Measurements from ENCODE around the gene SLFN13. TPM values are rescaled to one million over a fixed set of nuclear protein-coding genes. Genes with fewer than 3 reads are reported as not detected.
"Not testable (repeated sequence)": the region's sequence is repeated elsewhere in the genome, so short reads cannot be mapped to it uniquely, and the experiment has no call there.

Gene SLFN13
- polyA plus RNA-seq, 1 donor: 7.4 TPM

DNA sequence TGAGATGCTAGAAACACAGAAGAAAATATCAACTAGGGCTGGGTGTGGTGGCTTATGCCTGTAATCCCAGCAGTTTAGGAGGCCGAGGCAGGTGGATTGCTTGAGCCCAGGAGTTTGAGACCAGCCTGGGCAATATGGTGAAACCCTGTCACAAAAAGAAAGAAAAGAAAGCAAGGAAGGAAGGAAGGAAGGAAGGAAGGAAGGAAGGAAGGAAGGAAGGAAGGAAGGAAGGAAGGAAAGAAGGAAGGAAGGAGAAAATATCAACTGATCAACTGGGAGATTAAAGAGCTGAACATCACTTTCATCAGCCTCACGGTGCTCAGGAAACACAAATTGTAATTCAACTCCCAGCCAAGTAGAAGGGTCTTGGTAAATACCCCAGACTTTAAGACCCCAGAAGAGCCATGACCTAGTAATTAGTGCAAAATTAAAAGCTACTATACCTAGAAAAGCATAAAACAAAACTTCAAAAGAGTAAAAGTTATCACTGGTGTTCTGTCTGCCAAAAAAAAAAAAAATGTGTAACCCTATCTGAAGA, 27.8 kb upstream of the SLFN13 start:
- Histone ChIP-seq H3K4me1 (ENCODE audit: control insufficient read depth, insufficient read depth, low read length) (no peaks in the 10 kb centered on the region), H3K9me3 (ENCODE audit: control insufficient read depth, low read depth, low read length) (no peaks in the 10 kb centered on the region), H3K4me3 (ENCODE audit: low read length) (no peak overlapping the region), H3K27ac (ENCODE audit: low read length) (no peak overlapping the region), H3K27me3 (ENCODE audit: control insufficient read depth, insufficient read depth, low read length) (peaks cover 21% of the 10 kb centered on the region), H3K36me3 (ENCODE audit: control insufficient read depth, insufficient read depth, low read length) (no peaks in the 10 kb centered on the region)
- DNase-seq: no peak
- WGBS (ENCODE audit: insufficient coverage, low lambda C conversion rate): no CpG with 5 or more reads among the region's 2 CpGs

DNA sequence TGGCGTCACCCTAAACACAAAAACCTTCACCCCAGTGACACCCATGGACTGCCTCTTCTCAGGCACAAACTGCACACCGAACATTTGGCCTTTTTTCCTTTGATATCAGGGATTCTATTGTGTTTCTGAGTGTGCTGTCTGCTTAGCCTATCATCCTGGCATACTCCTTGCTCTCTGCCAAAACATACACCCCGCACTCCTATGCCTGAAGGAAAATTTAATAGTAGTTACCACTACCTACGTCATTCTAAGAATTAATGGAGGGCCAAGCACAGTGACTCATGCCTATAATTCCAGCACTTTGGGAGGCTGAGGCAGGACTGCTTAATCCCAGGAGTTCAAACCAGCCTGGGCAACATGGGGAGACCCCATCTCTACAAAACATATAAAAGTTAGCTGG, 19.9 kb upstream of the SLFN13 start:
- H3K27ac ChIP-seq (ENCODE audit: low read length): no peak overlapping the region
- H3K27me3 ChIP-seq (ENCODE audit: control insufficient read depth, insufficient read depth, low read length): peaks cover 17% of the 10 kb centered on the region
- no peak for DNase-seq
- no peak overlapping the region for H3K4me3 ChIP-seq (ENCODE audit: low read length)
- no peaks in the 10 kb centered on the region for H3K4me1 ChIP-seq (ENCODE audit: control insufficient read depth, insufficient read depth, low read length)
- H3K9me3 ChIP-seq (ENCODE audit: control insufficient read depth, low read depth, low read length): no peaks in the 10 kb centered on the region
- H3K36me3 ChIP-seq (ENCODE audit: control insufficient read depth, insufficient read depth, low read length): no peaks in the 10 kb centered on the region
- 100% methylated on average over 1 of the region's 4 CpGs for whole genome bisulfite sequencing (ENCODE audit: insufficient coverage, low lambda C conversion rate)

DNA sequence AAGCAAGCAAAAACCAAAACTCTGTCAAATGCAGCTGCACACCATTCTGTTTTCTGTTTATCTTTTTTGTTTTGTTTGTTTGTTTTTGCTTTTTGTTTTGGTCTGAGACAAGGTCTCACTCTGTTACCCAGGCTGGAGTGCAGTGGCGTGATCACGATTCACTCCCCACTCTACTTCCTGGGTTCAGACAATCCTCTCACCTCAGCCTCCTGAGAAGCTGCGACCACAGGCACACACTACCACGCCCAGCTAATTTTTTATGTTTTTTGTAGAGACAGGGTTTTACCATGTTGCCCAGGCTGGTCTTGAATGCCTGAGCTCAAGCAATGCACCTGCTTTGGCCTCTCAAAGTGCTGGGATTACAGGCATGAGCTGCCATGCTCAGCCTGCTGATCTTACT, 19.3 kb upstream of the SLFN13 start:
- no peak overlapping the region for H3K4me3 ChIP-seq (ENCODE audit: low read length)
- peaks cover 24% of the 10 kb centered on the region for H3K27me3 ChIP-seq (ENCODE audit: control insufficient read depth, insufficient read depth, low read length)
- no peaks in the 10 kb centered on the region for H3K36me3 ChIP-seq (ENCODE audit: control insufficient read depth, insufficient read depth, low read length)
- no peak for DNase-seq
- no peak overlapping the region for H3K27ac ChIP-seq (ENCODE audit: low read length)
- H3K4me1 ChIP-seq (ENCODE audit: control insufficient read depth, insufficient read depth, low read length): no peaks in the 10 kb centered on the region
- WGBS (ENCODE audit: insufficient coverage, low lambda C conversion rate): no CpG with 5 or more reads among the region's 4 CpGs
- H3K9me3 ChIP-seq (ENCODE audit: control insufficient read depth, low read depth, low read length): no peaks in the 10 kb centered on the region

DNA sequence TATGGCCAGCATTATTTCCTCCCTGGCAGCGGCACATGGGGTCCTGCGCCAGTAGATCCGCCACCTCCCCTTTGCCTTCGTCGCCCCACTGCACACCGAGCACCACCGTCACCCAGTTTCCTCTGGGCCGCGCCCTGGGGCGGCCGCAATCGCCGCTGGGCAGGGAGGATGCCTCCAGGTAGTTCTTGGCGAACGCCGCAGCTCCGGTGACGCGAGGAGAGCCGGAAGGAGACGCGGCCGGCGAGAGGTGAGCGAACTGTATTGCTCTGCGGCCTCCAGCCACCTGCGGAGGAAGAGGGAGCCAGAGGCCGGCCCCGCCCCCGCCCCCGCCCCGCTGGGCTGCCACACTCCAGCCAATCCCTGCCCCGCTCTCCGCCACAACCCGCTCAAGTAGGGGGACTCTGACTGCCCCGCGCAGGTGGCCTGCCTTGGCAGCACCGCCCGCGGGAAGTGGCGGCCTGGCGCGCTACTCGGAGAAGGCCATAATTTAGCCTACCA, 11.8 kb upstream of the SLFN13 start:
- Histone ChIP-seq H3K9me3 (ENCODE audit: control insufficient read depth, low read depth, low read length) (peaks cover 5% of the 10 kb centered on the region), H3K36me3 (ENCODE audit: control insufficient read depth, insufficient read depth, low read length) (no peaks in the 10 kb centered on the region), H3K27ac (ENCODE audit: low read length) (no peak overlapping the region), H3K27me3 (ENCODE audit: control insufficient read depth, insufficient read depth, low read length) (peaks cover 45% of the 10 kb centered on the region), H3K4me1 (ENCODE audit: control insufficient read depth, insufficient read depth, low read length) (no peaks in the 10 kb centered on the region), H3K4me3 (ENCODE audit: low read length) (peak overlapping the region; percentile 4)
- peak in 1 of 2 donors; percentile 59 for DNase-seq
- no CpG with 5 or more reads among the region's 44 CpGs for WGBS (ENCODE audit: insufficient coverage, low lambda C conversion rate)

DNA sequence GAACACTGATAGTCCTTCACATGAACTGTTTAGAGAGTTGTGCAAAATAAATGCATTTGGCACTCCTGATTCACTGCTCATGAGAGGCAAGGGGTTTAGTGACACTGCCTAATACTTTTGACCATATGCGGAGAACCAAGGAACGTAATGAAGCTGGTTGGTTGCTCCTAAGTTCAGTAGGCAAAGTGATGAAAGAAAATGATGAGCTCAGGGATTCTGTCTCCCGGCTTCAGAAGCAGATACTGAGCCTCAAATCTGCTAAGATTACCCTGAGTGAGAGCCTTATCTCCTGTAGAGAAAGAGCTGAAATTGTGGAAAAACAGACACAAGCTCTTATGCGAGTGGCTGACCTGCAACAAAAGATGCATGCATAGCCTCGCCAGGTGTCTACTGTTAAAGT, 5.5 kb upstream of the SLFN13 start:
- no CpG with 5 or more reads among the region's 5 CpGs for WGBS (ENCODE audit: insufficient coverage, low lambda C conversion rate)

DNA sequence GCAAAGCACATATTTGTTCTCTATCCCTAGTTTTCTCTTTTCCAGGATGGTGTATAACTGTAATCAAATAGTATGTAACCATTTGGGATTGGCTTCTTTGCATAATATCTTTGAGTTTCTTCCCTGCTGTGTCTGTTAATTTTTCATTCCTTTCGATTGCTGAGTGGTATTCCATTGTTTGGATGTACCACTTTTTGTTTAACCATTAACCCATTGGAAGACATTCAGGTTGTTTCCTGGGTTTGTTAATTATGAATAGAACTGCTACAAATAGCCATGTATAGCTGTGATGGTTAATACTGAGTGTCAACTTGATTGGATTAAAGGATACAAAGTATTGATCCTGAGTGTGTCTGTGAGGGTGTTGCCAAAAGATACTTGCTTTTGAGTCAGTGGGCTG, 4.6 kb upstream of the SLFN13 start:
- peaks cover 3% of the 10 kb centered on the region for H3K9me3 ChIP-seq (ENCODE audit: control insufficient read depth, low read depth, low read length)
- WGBS (ENCODE audit: insufficient coverage, low lambda C conversion rate): no CpG with 5 or more reads among the region's 1 CpG
- H3K27me3 ChIP-seq (ENCODE audit: control insufficient read depth, insufficient read depth, low read length): peaks cover 37% of the 10 kb centered on the region
- DNase-seq: no peak
- no peak overlapping the region for H3K4me3 ChIP-seq (ENCODE audit: low read length)
- peaks cover 6% of the 10 kb centered on the region for H3K4me1 ChIP-seq (ENCODE audit: control insufficient read depth, insufficient read depth, low read length)
- H3K27ac ChIP-seq (ENCODE audit: low read length): no peak overlapping the region
- no peaks in the 10 kb centered on the region for H3K36me3 ChIP-seq (ENCODE audit: control insufficient read depth, insufficient read depth, low read length)

More for the DNA sequence above, 5.5 kb upstream of the SLFN13 start:
- H3K4me1 ChIP-seq (ENCODE audit: control insufficient read depth, insufficient read depth, low read length); H3K36me3 ChIP-seq (ENCODE audit: control insufficient read depth, insufficient read depth, low read length); H3K27ac ChIP-seq (ENCODE audit: low read length); H3K9me3 ChIP-seq (ENCODE audit: control insufficient read depth, low read depth, low read length); H3K4me3 ChIP-seq (ENCODE audit: low read length); DNase-seq: not testable (repeated sequence)
- H3K27me3 ChIP-seq (ENCODE audit: control insufficient read depth, insufficient read depth, low read length): peaks cover 34% of the 10 kb centered on the region

DNA sequence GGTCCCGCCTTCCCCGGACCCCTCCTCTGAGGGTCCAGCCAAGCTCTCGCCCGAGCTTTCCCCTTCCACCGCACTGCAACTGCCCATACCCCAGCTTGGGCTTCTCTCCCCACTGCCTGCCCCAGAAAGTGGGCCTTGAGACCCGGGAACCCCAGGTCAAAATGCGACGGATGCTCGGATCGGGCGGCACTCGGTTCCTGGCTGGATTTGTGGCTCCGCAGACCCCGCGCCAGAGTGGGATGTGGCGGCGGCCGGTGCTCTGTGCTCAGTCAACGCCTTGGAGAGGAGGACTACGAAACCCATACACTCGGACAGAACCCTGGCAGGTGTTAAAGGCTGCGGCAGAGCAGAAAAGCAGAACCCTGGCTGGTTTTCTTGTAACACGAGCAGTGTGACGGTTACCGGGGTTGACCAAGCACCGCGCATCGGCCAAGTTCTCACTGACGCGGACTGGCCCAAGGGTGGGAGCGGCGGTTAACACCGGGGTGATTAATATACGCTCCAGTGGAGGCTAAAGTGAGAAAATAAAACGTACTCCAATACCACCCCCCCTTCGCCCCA, 885 bp upstream of the SLFN13 start:
- no peak overlapping the region for H3K4me3 ChIP-seq (ENCODE audit: low read length)

DNA sequence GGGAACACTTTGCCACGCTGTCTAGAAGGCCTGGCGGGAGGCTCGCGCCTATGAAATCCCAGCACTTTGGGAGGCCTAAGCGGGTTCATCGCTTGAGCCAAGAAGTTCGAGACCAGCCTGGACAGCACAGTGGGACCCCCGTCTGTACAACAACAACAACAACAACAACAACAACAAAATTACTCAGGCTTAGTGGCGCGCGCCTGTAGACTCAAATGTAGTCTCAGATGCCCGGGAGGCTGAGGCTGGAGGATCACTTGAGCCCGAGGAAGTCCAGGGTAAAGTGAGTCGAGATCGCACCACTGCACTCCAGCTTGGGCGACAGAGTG, 297 bp upstream of the SLFN13 start:
- peaks cover 3% of the 10 kb centered on the region for H3K9me3 ChIP-seq (ENCODE audit: control insufficient read depth, low read depth, low read length)
- H3K4me3 ChIP-seq (ENCODE audit: low read length): no peak overlapping the region
- peaks cover 51% of the 10 kb centered on the region for H3K27me3 ChIP-seq (ENCODE audit: control insufficient read depth, insufficient read depth, low read length)
- DNase-seq: no peak
- no CpG with 5 or more reads among the region's 16 CpGs for WGBS (ENCODE audit: insufficient coverage, low lambda C conversion rate)
- H3K4me1 ChIP-seq (ENCODE audit: control insufficient read depth, insufficient read depth, low read length): peaks cover 10% of the 10 kb centered on the region
- no peak overlapping the region for H3K27ac ChIP-seq (ENCODE audit: low read length)
- no peaks in the 10 kb centered on the region for H3K36me3 ChIP-seq (ENCODE audit: control insufficient read depth, insufficient read depth, low read length)

More for the DNA sequence above, 885 bp upstream of the SLFN13 start:
- Histone ChIP-seq H3K4me1 (ENCODE audit: control insufficient read depth, insufficient read depth, low read length) (peaks cover 10% of the 10 kb centered on the region), H3K27ac (ENCODE audit: low read length) (no peak overlapping the region), H3K27me3 (ENCODE audit: control insufficient read depth, insufficient read depth, low read length) (peaks cover 51% of the 10 kb centered on the region), H3K36me3 (ENCODE audit: control insufficient read depth, insufficient read depth, low read length) (no peaks in the 10 kb centered on the region), H3K9me3 (ENCODE audit: control insufficient read depth, low read depth, low read length) (peaks cover 3% of the 10 kb centered on the region)
- peak in 1 of 2 donors; percentile 27 for DNase-seq
- no CpG with 5 or more reads among the region's 36 CpGs for WGBS (ENCODE audit: insufficient coverage, low lambda C conversion rate)

DNA sequence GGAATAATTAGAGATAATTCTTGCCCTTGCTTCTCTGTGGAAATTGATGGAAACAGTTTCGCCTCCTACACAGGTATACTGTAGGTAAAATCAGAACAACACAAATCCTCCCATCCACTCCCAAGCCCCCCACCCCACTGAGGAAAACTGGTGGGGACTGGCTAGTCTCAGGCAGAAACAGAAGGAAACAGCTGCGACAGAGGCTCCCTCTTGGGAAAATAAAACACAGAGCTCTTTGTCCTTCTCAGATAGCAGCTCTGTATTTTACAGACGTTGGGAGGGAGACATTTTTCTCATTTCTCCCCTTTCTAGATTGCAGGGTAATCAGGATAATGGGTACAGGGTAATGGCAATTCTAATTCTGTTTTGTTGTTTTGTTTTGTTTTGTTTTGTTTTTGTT, 1.1 kb downstream of the SLFN13 start:
- Histone ChIP-seq H3K4me3 (ENCODE audit: low read length) (no peak overlapping the region), H3K4me1 (ENCODE audit: control insufficient read depth, insufficient read depth, low read length) (peaks cover 10% of the 10 kb centered on the region), H3K27ac (ENCODE audit: low read length) (no peak overlapping the region), H3K36me3 (ENCODE audit: control insufficient read depth, insufficient read depth, low read length) (no peaks in the 10 kb centered on the region), H3K9me3 (ENCODE audit: control insufficient read depth, low read depth, low read length) (peaks cover 3% of the 10 kb centered on the region), H3K27me3 (ENCODE audit: control insufficient read depth, insufficient read depth, low read length) (peaks cover 52% of the 10 kb centered on the region)
- WGBS (ENCODE audit: insufficient coverage, low lambda C conversion rate): 0% methylated on average over 1 of the region's 3 CpGs
- no peak for DNase-seq

DNA sequence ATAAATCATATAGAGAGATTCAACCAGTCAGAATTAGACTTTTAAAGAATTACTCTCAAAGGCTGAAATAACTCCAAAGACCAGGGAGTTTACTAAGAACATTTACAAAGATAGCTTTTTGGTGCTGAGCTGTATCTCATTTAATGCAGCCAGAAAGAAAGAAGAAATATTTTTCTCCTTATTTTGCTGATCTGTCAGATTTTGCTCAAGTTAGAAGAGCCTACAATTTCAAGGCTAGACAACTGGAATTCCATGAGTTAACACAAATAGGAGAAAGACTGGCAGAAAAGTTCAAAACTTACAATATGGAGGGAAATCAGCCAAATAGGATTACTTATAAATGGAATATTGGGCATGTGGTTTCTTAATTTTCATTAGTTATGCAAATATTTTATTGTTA, 10.1 kb downstream of the SLFN13 start:
- Histone ChIP-seq H3K27me3 (ENCODE audit: control insufficient read depth, insufficient read depth, low read length) (peaks cover 1% of the 10 kb centered on the region), H3K4me1 (ENCODE audit: control insufficient read depth, insufficient read depth, low read length) (no peaks in the 10 kb centered on the region), H3K4me3 (ENCODE audit: low read length) (no peak overlapping the region), H3K27ac (ENCODE audit: low read length) (no peak overlapping the region), H3K36me3 (ENCODE audit: control insufficient read depth, insufficient read depth, low read length) (no peaks in the 10 kb centered on the region), H3K9me3 (ENCODE audit: control insufficient read depth, low read depth, low read length) (no peaks in the 10 kb centered on the region)
- DNase-seq: no peak

Data from large intestine (tissue), 3 donors.